Tibial nerve (tissue), 4 donors: ENCODE data around the gene RGS9. TPM values are rescaled to one million over a fixed set of nuclear protein-coding genes. Genes with fewer than 3 reads are reported as not detected.

Experiments used
- DNase-seq, 2 donors: peaks; one replicate each; pipeline ENCODE4 v3.0.0-alpha.2; 2019; ENCODE audit warnings: low spot score in 2 of 2
- H3K27ac ChIP-seq, 4 donors: fragments of 200-600 bp; sonication (generic) in 3 of 4; one replicate each; pipeline ENCODE4 v1.5.1; 2017 to 2019; ENCODE audit warnings: mild to moderate bottlenecking in 1 of 4
- H3K27me3 ChIP-seq, 2 donors: fragments of 200-600 bp; sonication (generic) in 1 of 2; one replicate each; pipeline versions ENCODE4 v1.5.1 to v1.6.0; 2017 to 2019
- H3K36me3 ChIP-seq, 3 donors: fragments of 200-600 bp; sonication (generic); one replicate each; pipeline ENCODE4 v1.5.1; 2018 to 2019
- H3K4me1 ChIP-seq, 4 donors: fragments of 200-600 bp; sonication (generic) in 3 of 4; one replicate each; pipeline ENCODE4 v1.5.1; 2017 to 2019
- H3K4me3 ChIP-seq, 4 donors: fragments of 200-600 bp; sonication (generic) in 3 of 4; one replicate each; pipeline ENCODE4 v1.5.1; 2017 to 2019; ENCODE audit warnings: mild to moderate bottlenecking in 1 of 4, moderate library complexity in 1 of 4
- H3K9me3 ChIP-seq, 4 donors: fragments of 200-600 bp; sonication (generic) in 3 of 4; one replicate each; pipeline ENCODE4 v1.5.1; 2017 to 2019
- EP300 ChIP-seq, 2 donors: sonication (generic); formaldehyde crosslinking; IDR thresholded peaks; one replicate each; pipeline ENCODE4 v1.6.1; 2017; ENCODE audit warnings: antibody characterized with exemption in 2 of 2, mild to moderate bottlenecking in 1 of 2
- POLR2A ChIP-seq, 2 donors: fragments of 450-650 bp; IDR thresholded peaks; one replicate each; pipeline ENCODE4 v1.6.1; 2017; ENCODE audit warnings: antibody characterized with exemption in 2 of 2, mild to moderate bottlenecking in 2 of 2, moderate library complexity in 2 of 2
- WGBS, 2 donors: methylation state at CpG; one replicate each; pipeline ENCODE4 v1.1.5; 2018; 5-methylcytosine and 5-hydroxymethylcytosine counted together
- total RNA-seq, 4 donors: library from RNA; depleted of rRNA; stranded (reverse); fragments of >200 nt; gene quantifications; one replicate each; pipeline ENCODE4 v1.1.0, GENCODE V29; 2016
- TF ChIP-seq, protein P1 (sequence below), 5 experiments: fragments of 200-600 bp in 3 of 5; fragments of 450-650 bp in 2 of 5; sonication (generic) in 3 of 5; IDR thresholded peaks; one replicate each; pipeline ENCODE4 v1.5.1; 2016 to 2019; ENCODE audit warnings: antibody characterized with exemption in 5 of 5, mild to moderate bottlenecking in 3 of 5, moderate library complexity in 2 of 5

The RGS9 gene
- total RNA-seq, 4 donors from 2014 or later: 10.7 to 15.3 (median 11.3) TPM

DNA sequence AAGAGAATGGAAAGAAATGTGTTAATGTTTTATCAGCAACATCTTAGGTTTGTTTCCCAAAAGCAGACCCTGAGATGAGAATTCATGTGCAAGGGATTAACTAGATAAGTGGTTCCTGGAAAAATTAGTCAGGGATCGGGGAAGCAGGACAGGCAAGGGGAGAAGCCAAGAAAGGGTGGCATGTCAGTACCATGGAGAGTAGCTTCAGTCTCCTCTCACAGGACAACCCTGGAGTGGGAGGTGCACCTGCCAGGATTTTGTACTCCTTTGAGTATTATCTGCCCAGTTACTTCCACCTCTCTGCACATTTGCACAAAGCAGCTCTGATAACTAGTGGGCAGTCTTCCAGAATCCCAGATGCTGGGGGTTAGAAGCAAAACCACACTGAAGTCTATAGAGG is 117.0 kb downstream of the RGS9 start:
- Histone ChIP-seq H3K4me1 (no peaks in the 10 kb centered on the region), H3K9me3 (peaks cover 0 to 4% (median 0%) of the 10 kb centered on the region in 4 donors), H3K27me3 (no peaks in the 10 kb centered on the region), H3K27ac (no peak overlapping the region), H3K36me3 (no peaks in the 10 kb centered on the region), H3K4me3 (no peak overlapping the region)
- DNase-seq: no peak
- TF ChIP-seq, protein P1, sequence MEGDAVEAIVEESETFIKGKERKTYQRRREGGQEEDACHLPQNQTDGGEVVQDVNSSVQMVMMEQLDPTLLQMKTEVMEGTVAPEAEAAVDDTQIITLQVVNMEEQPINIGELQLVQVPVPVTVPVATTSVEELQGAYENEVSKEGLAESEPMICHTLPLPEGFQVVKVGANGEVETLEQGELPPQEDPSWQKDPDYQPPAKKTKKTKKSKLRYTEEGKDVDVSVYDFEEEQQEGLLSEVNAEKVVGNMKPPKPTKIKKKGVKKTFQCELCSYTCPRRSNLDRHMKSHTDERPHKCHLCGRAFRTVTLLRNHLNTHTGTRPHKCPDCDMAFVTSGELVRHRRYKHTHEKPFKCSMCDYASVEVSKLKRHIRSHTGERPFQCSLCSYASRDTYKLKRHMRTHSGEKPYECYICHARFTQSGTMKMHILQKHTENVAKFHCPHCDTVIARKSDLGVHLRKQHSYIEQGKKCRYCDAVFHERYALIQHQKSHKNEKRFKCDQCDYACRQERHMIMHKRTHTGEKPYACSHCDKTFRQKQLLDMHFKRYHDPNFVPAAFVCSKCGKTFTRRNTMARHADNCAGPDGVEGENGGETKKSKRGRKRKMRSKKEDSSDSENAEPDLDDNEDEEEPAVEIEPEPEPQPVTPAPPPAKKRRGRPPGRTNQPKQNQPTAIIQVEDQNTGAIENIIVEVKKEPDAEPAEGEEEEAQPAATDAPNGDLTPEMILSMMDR (IDR thresholded peaks at IDR 0.05): no peak
- TF ChIP-seq POLR2A (IDR thresholded peaks at IDR 0.05) (no peak), EP300 (IDR thresholded peaks at IDR 0.05) (no peak)
- 60 to 63% methylated on average over 1 of the region's 1 CpG for WGBS, 2 donors

DNA sequence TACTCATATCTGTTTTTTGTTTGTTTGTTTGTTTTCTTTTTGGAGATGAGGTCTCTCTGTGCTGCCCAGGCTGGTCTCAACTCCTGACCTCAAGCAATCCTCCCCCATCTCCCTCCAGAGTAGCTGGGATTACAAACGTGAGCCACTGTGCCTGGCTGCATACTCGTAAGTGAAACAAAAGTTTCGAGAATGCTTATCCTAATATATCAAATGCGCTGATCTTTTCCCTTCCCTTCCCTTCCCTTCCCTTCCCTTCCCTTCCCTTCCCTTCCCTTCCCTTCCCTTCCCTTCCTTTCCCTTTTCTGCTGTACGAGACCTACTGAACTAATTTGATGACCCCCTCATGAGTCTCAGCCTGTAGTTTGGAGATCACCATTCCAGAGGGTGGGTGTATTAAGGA is 122.1 kb downstream of the RGS9 start:
- Histone ChIP-seq H3K36me3 (no peaks in the 10 kb centered on the region), H3K4me1 (no peaks in the 10 kb centered on the region), H3K27me3 (no peaks in the 10 kb centered on the region), H3K27ac (no peak overlapping the region), H3K9me3 (peaks cover 0 to 4% (median 0%) of the 10 kb centered on the region in 4 donors), H3K4me3 (no peak overlapping the region)
- WGBS, 2 donors: 56 to 61% methylated on average over 5 of the region's 5 CpGs
- TF ChIP-seq EP300 (IDR thresholded peaks at IDR 0.05) (no peak), POLR2A (IDR thresholded peaks at IDR 0.05) (no peak)
- TF ChIP-seq, protein P1 (IDR thresholded peaks at IDR 0.05): no peak
- no peak for DNase-seq

DNA sequence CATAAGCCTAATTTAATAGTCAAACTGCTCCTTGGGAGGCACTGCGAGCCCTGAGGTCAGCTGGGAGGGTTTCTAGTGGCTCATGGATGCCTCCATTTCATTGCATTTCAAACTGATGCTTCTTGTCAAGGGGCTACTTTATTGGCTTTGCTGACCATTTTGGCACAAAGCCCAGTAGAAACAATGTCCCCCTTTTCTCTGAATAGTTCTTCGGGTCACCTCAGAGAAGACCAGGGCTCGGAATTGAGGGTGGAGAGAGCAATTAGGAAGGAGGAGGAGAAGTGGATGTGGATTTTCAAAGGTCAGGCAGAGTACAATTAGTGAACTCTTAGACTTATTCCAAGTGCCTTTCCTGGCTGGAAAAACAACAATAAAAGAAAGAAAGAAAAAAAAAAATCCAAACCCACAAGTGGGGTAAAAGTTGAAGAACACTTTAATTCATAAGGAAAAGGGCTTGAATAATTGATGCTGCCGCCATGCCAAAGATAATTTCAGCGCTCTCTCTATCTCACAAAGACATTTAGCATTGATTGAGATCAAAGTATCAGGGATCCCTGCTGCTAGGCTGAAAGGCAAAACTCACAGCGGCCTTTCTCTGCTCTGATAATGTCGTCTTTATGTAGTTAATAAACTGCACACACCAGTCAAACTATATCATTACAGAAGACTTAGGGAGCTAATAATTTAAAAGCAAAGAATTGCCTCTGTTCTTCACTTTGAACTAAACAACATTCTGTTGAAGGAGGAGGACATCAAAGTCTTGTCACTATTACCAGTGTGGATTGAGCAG is 122.7 kb downstream of the RGS9 start:
- WGBS, 2 donors: 35 to 36% methylated on average over 7 of the region's 7 CpGs
- TF ChIP-seq EP300 (IDR thresholded peaks at IDR 0.05): no peak
- no peak overlapping the region for H3K4me3 ChIP-seq
- H3K27ac ChIP-seq: no peak overlapping the region
- DNase-seq: no peak
- no peaks in the 10 kb centered on the region for H3K36me3 ChIP-seq
- peaks cover 0 to 4% (median 0%) of the 10 kb centered on the region in 4 donors for H3K9me3 ChIP-seq
- no peaks in the 10 kb centered on the region for H3K27me3 ChIP-seq
- H3K4me1 ChIP-seq: no peaks in the 10 kb centered on the region

DNA sequence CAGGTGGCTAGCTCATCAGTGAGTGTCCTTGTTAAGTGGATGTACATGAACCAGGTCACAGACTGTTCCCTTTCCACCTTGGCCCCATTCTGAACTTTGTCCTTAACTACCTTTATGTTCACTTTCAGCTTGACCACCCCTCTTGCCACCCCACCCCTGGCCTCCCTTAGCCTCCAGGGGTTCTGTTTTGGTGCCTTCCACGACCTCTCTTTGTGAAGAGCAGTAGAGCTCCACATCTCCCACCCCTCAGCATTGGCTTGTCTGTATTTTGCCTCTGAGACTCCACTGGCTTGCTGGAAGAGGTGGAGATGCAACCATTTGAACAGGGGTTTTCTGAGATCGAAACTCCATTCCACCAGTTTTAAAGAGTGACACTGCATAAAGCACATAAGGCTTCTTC is 123.5 kb downstream of the RGS9 start:
- 83 to 89% methylated on average over 2 of the region's 2 CpGs for WGBS, 2 donors
- Histone ChIP-seq H3K9me3 (peaks cover 0 to 4% (median 0%) of the 10 kb centered on the region in 4 donors), H3K36me3 (no peaks in the 10 kb centered on the region), H3K27me3 (no peaks in the 10 kb centered on the region), H3K27ac (no peak overlapping the region), H3K4me3 (no peak overlapping the region), H3K4me1 (no peaks in the 10 kb centered on the region)
- TF ChIP-seq EP300 (IDR thresholded peaks at IDR 0.05) (no peak), POLR2A (IDR thresholded peaks at IDR 0.05) (no peak)
- TF ChIP-seq, protein P1 (IDR thresholded peaks at IDR 0.05): no peak
- no peak for DNase-seq

DNA sequence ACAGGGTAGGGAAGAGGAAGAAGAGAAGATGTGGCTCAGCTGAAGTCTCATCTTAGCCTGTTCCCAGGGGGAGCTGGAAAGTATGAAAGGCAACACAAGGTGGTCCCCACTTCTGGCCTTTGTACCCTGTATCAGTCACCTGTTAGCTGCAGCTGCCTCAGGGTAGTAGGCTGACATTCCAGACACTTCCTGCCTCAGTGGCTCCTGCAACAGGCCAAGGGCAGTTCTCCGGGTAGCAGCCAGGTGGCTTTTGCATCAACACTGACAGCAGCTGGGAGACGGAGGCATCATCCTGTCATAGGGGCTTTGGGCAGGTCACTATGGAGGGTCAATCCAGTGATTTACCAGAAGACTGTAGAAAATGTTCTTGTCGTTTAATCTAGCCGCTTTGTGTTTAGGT is 124.0 kb downstream of the RGS9 start:
- DNase-seq: no peak
- Histone ChIP-seq H3K9me3 (peaks cover 0 to 7% (median 0%) of the 10 kb centered on the region in 4 donors), H3K36me3 (no peaks in the 10 kb centered on the region), H3K27ac (no peak overlapping the region), H3K27me3 (no peaks in the 10 kb centered on the region), H3K4me3 (no peak overlapping the region), H3K4me1 (no peaks in the 10 kb centered on the region)
- 77 to 80% methylated on average over 4 of the region's 4 CpGs for WGBS, 2 donors
- TF ChIP-seq EP300 (IDR thresholded peaks at IDR 0.05): no peak
- TF ChIP-seq, protein P1 (IDR thresholded peaks at IDR 0.05): no peak
- TF ChIP-seq POLR2A (IDR thresholded peaks at IDR 0.05): no peak
